HEK293T (cell line): ENCODE data around the gene CXCL14.

Experiments
- CTCF ChIA-PET: fragments of 350-600 bp; formaldehyde crosslinking; extraction: SDS; loops from one replicate; lab custom pipeline; 2021; ENCODE audit warnings: antibody characterized with exemption, inconsistent platforms; lab: Yijun Ruan, JAX
- POLR2A ChIA-PET: fragments of 350-600 bp; formaldehyde crosslinking; extraction: SDS; loops from one replicate; lab custom pipeline; 2020; ENCODE audit warnings: antibody characterized with exemption, inconsistent platforms; lab: Yijun Ruan, JAX
- DNase-seq: peaks from one replicate; pipeline ENCODE4 v3.0.0; 2012; ENCODE audit warnings: mixed read lengths; ENCODE audit errors: extremely low spot score
- ARNT ChIP-seq: fragments of 450-650 bp; IDR thresholded peaks from 2 replicates; pipeline ENCODE4 v1.6.1; 2017; ENCODE audit warnings: mild to moderate bottlenecking
- BHLHE40 ChIP-seq: fragments of 450-650 bp; IDR thresholded peaks from 2 replicates; pipeline ENCODE4 v1.6.1; 2016; ENCODE audit warnings: mild to moderate bottlenecking, moderate library complexity, borderline replicate concordance
- CTBP1 ChIP-seq: fragments of 450-650 bp; IDR thresholded peaks from 2 replicates; pipeline ENCODE4 v1.6.1; 2016; ENCODE audit warnings: borderline replicate concordance
- ELF4 ChIP-seq: fragments of 450-650 bp; IDR thresholded peaks from 2 replicates; pipeline ENCODE4 v1.6.1; 2017; ENCODE audit warnings: antibody characterized with exemption
- FOXA1 ChIP-seq: fragments of 450-650 bp; IDR thresholded peaks from 2 replicates; pipeline ENCODE4 v1.6.1; 2016; ENCODE audit warnings: mild to moderate bottlenecking
- FOXK2 ChIP-seq: fragments of 450-650 bp; IDR thresholded peaks from 2 replicates; pipeline ENCODE4 v1.6.1; 2016; ENCODE audit warnings: mild to moderate bottlenecking
- FOXM1 ChIP-seq: fragments of 450-650 bp; IDR thresholded peaks from 2 replicates; pipeline ENCODE4 v1.6.1; 2017; ENCODE audit warnings: mild to moderate bottlenecking, borderline replicate concordance
- HDGF ChIP-seq: fragments of 450-650 bp; IDR thresholded peaks from 2 replicates; pipeline ENCODE4 v1.6.1; 2017; ENCODE audit warnings: antibody characterized with exemption, borderline replicate concordance
- L3MBTL2 ChIP-seq: fragments of 450-650 bp; conservative IDR thresholded peaks from 2 replicates; pipeline ENCODE4 v1.6.1; 2016; ENCODE audit warnings: mild to moderate bottlenecking
- LEF1 ChIP-seq: fragments of 450-650 bp; IDR thresholded peaks from 2 replicates; pipeline ENCODE4 v1.6.1; 2017; ENCODE audit warnings: mild to moderate bottlenecking, borderline replicate concordance
- NFRKB ChIP-seq: fragments of 450-650 bp; IDR thresholded peaks from 2 replicates; pipeline ENCODE4 v1.6.1; 2016; ENCODE audit warnings: mild to moderate bottlenecking, moderate library complexity
- SP1 ChIP-seq: fragments of 450-650 bp; IDR thresholded peaks from 2 replicates; pipeline ENCODE4 v1.6.1; 2017
- SUZ12 ChIP-seq: fragments of 450-650 bp; IDR thresholded peaks from 2 replicates; pipeline ENCODE4 v1.6.1; 2016; ENCODE audit warnings: mild to moderate bottlenecking
- TARDBP ChIP-seq: fragments of 450-650 bp; IDR thresholded peaks from 2 replicates; pipeline ENCODE4 v1.6.1; 2016
- ZNF384 ChIP-seq: fragments of 450-650 bp; IDR thresholded peaks from 2 replicates; pipeline ENCODE4 v1.6.1; 2016
- TF ChIP-seq, protein P1 (sequence below): fragments of 450-650 bp; IDR thresholded peaks from 2 replicates; pipeline ENCODE4 v1.6.1; 2016

Gene CXCL14

DNA sequence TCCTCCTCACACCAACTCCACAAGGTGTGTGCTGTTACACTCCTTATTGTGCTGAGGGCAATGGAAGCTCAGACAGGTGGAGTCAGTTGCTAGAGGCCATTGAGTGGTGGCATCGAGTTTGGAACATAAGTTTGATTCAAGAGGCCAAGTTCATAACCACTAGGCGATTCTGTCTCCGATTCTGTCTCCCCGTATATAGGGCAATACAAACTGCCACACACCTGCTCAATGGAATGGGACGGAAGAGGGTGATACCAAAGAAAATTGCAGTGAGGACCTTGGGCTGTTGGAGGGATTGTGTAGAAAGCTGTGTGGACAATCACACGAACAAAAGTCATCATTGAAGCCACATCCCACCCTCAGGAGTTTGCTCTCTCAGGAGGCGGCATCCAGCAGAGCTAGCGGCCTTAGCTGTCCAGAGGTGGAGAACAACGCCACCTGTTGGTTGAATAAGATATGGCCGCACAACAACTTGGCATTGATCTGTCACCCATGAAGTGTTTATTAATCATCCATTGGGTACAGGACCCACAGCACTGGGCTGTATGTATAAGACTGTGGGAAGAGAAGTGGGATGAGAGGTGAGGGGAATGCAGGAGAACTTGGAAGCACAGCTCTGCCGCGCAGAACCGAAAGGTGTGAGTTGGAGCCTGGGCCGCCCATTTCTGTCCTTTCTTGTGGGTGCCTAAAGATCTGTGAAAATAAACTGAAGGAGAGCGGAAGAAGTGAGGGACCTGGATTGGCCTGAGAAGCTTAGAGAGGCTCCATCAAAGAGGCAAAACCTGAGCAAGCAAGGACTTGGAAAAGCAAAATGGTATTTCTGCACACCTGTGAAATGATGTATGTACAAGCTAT, 27.0 kb downstream of the CXCL14 start:
- POLR2A ChIA-PET = interaction anchor here (1.0 to 5.3 kb wide), 2 partner anchors 86 to 94 kb away, joined by 4 to 25 read pairs; no protein-coding TSS in a partner anchor
- CTCF ChIA-PET = interaction anchor here (0.6 to 11.4 kb wide), 17 partner anchors 9 to 339 kb away, joined by 3 to 450 read pairs (median 6); partner anchors contain the start of genes NEUROG1 and TIFAB
- peak; percentile 79 for DNase-seq
- TF ChIP-seq, protein P1, sequence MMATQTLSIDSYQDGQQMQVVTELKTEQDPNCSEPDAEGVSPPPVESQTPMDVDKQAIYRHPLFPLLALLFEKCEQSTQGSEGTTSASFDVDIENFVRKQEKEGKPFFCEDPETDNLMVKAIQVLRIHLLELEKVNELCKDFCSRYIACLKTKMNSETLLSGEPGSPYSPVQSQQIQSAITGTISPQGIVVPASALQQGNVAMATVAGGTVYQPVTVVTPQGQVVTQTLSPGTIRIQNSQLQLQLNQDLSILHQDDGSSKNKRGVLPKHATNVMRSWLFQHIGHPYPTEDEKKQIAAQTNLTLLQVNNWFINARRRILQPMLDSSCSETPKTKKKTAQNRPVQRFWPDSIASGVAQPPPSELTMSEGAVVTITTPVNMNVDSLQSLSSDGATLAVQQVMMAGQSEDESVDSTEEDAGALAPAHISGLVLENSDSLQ = peak; percentile 74
- no peak for TF ChIP-seq FOXA1

DNA sequence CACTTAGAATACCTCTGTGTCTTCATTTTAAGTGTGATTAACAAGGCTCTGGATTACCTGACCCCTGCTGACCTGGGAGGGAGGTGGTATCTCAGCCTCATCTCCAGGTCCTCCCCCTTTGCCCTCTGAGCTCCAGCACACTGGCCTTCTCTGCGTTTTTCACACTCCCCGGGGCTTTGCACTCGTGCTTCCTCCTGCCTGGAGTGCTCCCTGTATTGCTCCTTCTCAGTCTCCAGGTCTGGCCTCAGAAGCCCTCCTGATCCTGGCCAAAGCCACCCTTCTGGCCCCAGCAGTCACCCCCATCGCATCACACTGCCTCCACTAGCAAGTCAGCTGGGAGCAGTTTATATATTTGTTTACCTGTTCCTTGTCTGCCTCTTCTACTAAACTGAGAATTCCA, 29.4 kb downstream of the CXCL14 start:
- DNase-seq = no peak
- POLR2A ChIA-PET = interaction anchor here (1.0 to 5.3 kb wide), 3 partner anchors 13 to 83 kb away, joined by 3 to 25 read pairs (median 3); partner anchors contain the start of gene NEUROG1
- CTCF ChIA-PET = interaction anchor here (0.7 to 11.4 kb wide), 8 partner anchors 9 to 87 kb away, joined by 3 to 450 read pairs (median 4); no protein-coding TSS in a partner anchor
- TF ChIP-seq ZNF384 (no peak), L3MBTL2 (no peak), ELF4 (no peak), SP1 (no peak), FOXA1 (no peak), CTBP1 (no peak), NFRKB (no peak), BHLHE40 (no peak), LEF1 (no peak), TARDBP (no peak), FOXM1 (no peak), SUZ12 (no peak), HDGF (no peak), FOXK2 (no peak), ARNT (no peak)
- TF ChIP-seq, protein P1 = no peak

DNA sequence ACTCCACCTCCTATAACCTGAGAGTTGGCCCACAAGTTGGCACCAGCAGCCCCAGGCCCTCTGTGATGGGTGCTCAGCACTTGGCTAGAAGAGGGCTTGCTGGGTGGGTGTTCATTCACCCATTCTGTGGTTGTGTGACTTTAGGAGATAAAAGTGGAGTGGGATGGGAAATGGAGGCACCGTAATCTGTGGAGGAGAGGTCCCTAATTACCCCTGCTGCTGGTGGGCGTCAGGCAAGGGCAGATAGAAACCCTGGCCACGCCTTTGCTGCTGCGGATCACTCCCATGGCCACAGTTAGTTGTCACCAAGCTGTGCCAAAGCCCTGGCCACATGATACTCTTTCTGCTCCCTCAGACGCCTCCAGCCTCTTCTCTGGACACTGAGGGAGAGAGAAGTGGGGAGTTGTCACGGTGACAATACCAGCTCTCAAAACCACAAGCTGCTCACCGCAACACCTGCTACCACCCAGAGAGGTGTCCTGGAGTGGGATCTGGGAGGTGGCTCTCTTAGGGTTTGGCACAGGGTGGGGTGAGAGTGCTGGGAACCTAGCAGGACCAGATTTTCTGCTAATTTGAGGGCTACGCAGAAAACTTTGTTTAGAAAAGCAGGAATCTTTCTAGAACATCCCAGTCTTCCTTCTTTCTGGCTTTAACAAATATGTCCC, 31.1 kb downstream of the CXCL14 start:
- POLR2A ChIA-PET = no interaction called here
- CTCF ChIA-PET = interaction anchor here (10.6 to 11.4 kb wide), 2 partner anchors 18 to 86 kb away, joined by 124 to 450 read pairs; no protein-coding TSS in a partner anchor
- no peak for DNase-seq
- no peak for TF ChIP-seq FOXM1
- no peak for TF ChIP-seq LEF1
- no peak for TF ChIP-seq ZNF384
- TF ChIP-seq ELF4 = no peak
- no peak for TF ChIP-seq CTBP1
- TF ChIP-seq FOXK2 = no peak
- TF ChIP-seq, protein P1 = no peak
- TF ChIP-seq ARNT = no peak
- no peak for TF ChIP-seq SP1
- no peak for TF ChIP-seq FOXA1
- TF ChIP-seq L3MBTL2 = no peak
- no peak for TF ChIP-seq TARDBP
- no peak for TF ChIP-seq NFRKB
- TF ChIP-seq BHLHE40 = no peak
- no peak for TF ChIP-seq SUZ12

DNA sequence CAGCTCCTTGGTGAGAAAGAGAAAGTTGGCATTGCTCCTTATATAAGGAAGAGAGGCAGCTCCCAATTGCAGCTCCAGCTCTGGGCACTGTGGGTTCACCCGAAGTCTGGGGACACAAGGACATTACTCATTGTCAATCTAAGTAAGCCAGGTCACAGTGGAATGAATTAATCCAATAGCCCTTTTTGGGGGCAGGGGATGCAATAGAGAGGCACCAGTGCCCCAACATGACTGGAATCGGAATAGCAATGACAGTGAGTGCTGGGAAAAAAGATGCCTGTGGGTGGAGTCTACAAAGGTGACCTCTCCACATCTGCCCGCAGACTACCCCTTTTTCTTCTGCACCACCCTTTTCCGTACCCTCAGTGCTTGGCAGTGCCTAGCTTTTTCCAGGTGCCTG, 31.9 kb downstream of the CXCL14 start:
- CTCF ChIA-PET = interaction anchor here (10.6 to 11.4 kb wide), 2 partner anchors 19 to 85 kb away, joined by 124 to 450 read pairs; no protein-coding TSS in a partner anchor
- no peak for DNase-seq
- POLR2A ChIA-PET = no interaction called here
- TF ChIP-seq, protein P1 = no peak
- TF ChIP-seq TARDBP = no peak
- TF ChIP-seq ARNT = no peak

DNA sequence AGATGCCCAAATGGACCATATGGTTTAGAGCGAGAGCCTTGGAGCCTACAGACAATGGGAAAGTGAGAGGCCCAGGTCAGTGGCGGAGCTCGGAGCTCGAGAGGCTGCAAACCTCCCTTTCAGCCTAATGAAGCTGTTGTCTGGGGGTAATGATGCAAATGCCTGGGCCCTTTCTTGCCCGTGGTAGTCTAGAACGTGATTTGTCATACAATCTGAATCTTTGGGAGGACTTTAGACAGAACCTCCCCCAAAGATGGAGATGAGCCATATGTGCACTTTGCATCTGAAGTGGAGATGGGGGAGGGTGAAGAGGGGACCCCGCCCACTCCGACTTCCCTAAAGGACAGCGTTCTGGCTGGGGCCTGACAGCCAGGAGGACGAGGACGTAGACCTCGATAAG, 32.7 kb downstream of the CXCL14 start:
- ChIA-PET CTCF (interaction anchor here (10.6 to 11.4 kb wide), 2 partner anchors 20 to 84 kb away, joined by 124 to 450 read pairs; no protein-coding TSS in a partner anchor), POLR2A (no interaction called here)
- DNase-seq = no peak
- TF ChIP-seq CTBP1 (no peak), FOXM1 (no peak), FOXA1 (no peak), BHLHE40 (no peak), ELF4 (no peak), L3MBTL2 (no peak), HDGF (no peak), LEF1 (no peak), SUZ12 (no peak), NFRKB (no peak), TARDBP (no peak), ARNT (no peak), ZNF384 (no peak), SP1 (no peak), FOXK2 (no peak)
- TF ChIP-seq, protein P1 = no peak
